PC-3 (cell line): Measurements from ENCODE around the gene NHLRC2.

ENCODE experiments used
- CTCF ChIP-seq: fragments of 300-600 bp; sonication (generic); conservative IDR thresholded peaks from 2 replicates; pipeline ENCODE4 v1.5.1; 2017; ENCODE audit warnings: antibody characterized with exemption, low read depth, mild to moderate bottlenecking, low read length
- EZH2 ChIP-seq: fragments of 300-600 bp; sonication (generic); IDR thresholded peaks from one replicate; pipeline ENCODE4 v1.6.1; 2017; ENCODE audit warnings: antibody characterized with exemption, mild to moderate bottlenecking, low read length; ENCODE audit not compliant: unreplicated experiment
- EZH2phosphoT487 ChIP-seq: fragments of 300-600 bp; sonication (generic); IDR thresholded peaks from 2 replicates; pipeline ENCODE4 v1.6.1; 2018; ENCODE audit warnings: mild to moderate bottlenecking, antibody characterized with exemption, low read length, borderline replicate concordance

GRCh38 chr10:113822174-113822573 lies 32.3 kb upstream of the NHLRC2 start:
- TF ChIP-seq CTCF (no peak), EZH2 (no peak), EZH2phosphoT487 (no peak)
